H1 (cell line): ENCODE data around the gene NEK10. TPM values are rescaled to one million over a fixed set of nuclear protein-coding genes. Genes with fewer than 3 reads are reported as not detected.

Experiments
- CTCF ChIA-PET: fragments of 300-600 bp; sonication (Branson Sonifier 250); formaldehyde crosslinking; loops from one replicate; lab custom pipeline; 2021; ENCODE audit not compliant: partially characterized antibody; lab: Charles Lee
- POLR2A ChIA-PET: fragments of 300-600 bp; sonication (Branson Sonifier 250); formaldehyde crosslinking; loops from one replicate; lab custom pipeline; 2021; ENCODE audit warnings: inconsistent platforms; ENCODE audit not compliant: partially characterized antibody; lab: Charles Lee
- DNase-seq, 2 experiments: peaks; one replicate each; pipeline versions ENCODE4 v3.0.0 to v3.0.0-alpha.2; 2010 to 2022; ENCODE audit warnings: low spot score in 2 of 2, low read depth in 1 of 2, mixed read lengths in 1 of 2
- FAIRE-seq: peaks from 2 replicates; lab custom pipeline; 2011; peaks lifted over from hg19 to GRCh38; lab: Jason Lieb, UNC
- H2AFZ ChIP-seq: 2 replicates; pipeline ENCODE4 v1.8.1; 2012; ENCODE audit warnings: low read length, inconsistent platforms
- H2AK5ac ChIP-seq: 2 replicates; pipeline ENCODE4 v1.6.1; 2013; ENCODE audit warnings: low read depth, low read length
- H2BK120ac ChIP-seq: replicated peaks from 2 replicates; pipeline ENCODE3; 2013; ENCODE audit warnings: low read depth, low read length, inconsistent platforms
- H2BK12ac ChIP-seq: 2 replicates; pipeline ENCODE4 v1.6.1; 2013; ENCODE audit warnings: low read depth, low read length
- H2BK15ac ChIP-seq: 2 replicates; pipeline ENCODE4 v1.6.1; 2013; ENCODE audit warnings: low read length
- H2BK20ac ChIP-seq: 2 replicates; pipeline ENCODE4 v1.6.1; 2013; ENCODE audit warnings: low read length
- H2BK5ac ChIP-seq: 2 replicates; pipeline ENCODE4 v1.6.1; 2013; ENCODE audit warnings: low read depth, low read length
- H3K14ac ChIP-seq: 2 replicates; pipeline ENCODE4 v1.6.1; 2013; ENCODE audit warnings: inconsistent platforms; ENCODE audit not compliant: insufficient read length
- H3K18ac ChIP-seq: 2 replicates; pipeline ENCODE4 v1.6.1; 2013; ENCODE audit warnings: low read length; ENCODE audit errors: extremely low read depth
- H3K23ac ChIP-seq: 2 replicates; pipeline ENCODE4 v1.6.1; 2013; ENCODE audit warnings: inconsistent platforms; ENCODE audit not compliant: insufficient read length
- H3K23me2 ChIP-seq: 2 replicates; pipeline ENCODE4 v1.6.1; 2013; ENCODE audit warnings: low read depth, low read length
- H3K27ac ChIP-seq: 2 replicates; pipeline ENCODE4 v1.6.1; 2011; ENCODE audit warnings: low read depth, low read length, inconsistent platforms
- H3K27me3 ChIP-seq, 4 experiments: replicated peaks in 1 of 4; 1 replicate in 1 of 4; 2 replicates in 3 of 4; pipeline versions ENCODE4 v1.6.1 to v1.8.1; 2011 to 2013; ENCODE audit warnings: low read length in 3 of 4, mild to moderate bottlenecking in 3 of 4, inconsistent platforms in 2 of 4, mixed read lengths in 2 of 4, moderate library complexity in 1 of 4; ENCODE audit not compliant: control insufficient read depth in 3 of 4, insufficient read depth in 3 of 4; ENCODE audit errors: extremely low read depth in 1 of 4
- H3K36me3 ChIP-seq, 4 experiments: 2 replicates each; pipeline versions ENCODE4 v1.6.1 to v1.8.1; 2011 to 2013; ENCODE audit warnings: mild to moderate bottlenecking in 4 of 4, low read length in 3 of 4, moderate library complexity in 2 of 4, control low read depth in 1 of 4, inconsistent platforms in 1 of 4; ENCODE audit not compliant: insufficient read depth in 4 of 4, control insufficient read depth in 2 of 4
- H3K4ac ChIP-seq: replicated peaks from 2 replicates; pipeline ENCODE3; 2013; ENCODE audit warnings: low read length, low read depth, mixed read lengths, inconsistent platforms; ENCODE audit not compliant: insufficient read length
- H3K4me1 ChIP-seq, 4 experiments: replicated peaks in 1 of 4; 1 replicate in 1 of 4; 2 replicates in 3 of 4; pipeline versions ENCODE4 v1.6.1 to v1.8.1; 2011 to 2013; ENCODE audit warnings: low read length in 3 of 4, inconsistent platforms in 2 of 4, mixed read lengths in 1 of 4; ENCODE audit not compliant: insufficient read depth in 4 of 4, control insufficient read depth in 3 of 4
- H3K4me2 ChIP-seq, 2 experiments: 2 replicates each; pipeline versions ENCODE4 v1.6.1 to v1.8.1; 2011 to 2013; ENCODE audit warnings: low read depth in 2 of 2, low read length in 2 of 2, control low read depth in 1 of 2, inconsistent platforms in 1 of 2, mild to moderate bottlenecking in 1 of 2; ENCODE audit not compliant: insufficient read depth in 1 of 2
- H3K4me3 ChIP-seq, 4 experiments: fragments of 200-600, 300-600 bp in 1 of 4; sonication (generic), shearing (Covaris generic), sonication (Bioruptor Twin) in 1 of 4; 2 replicates each; pipeline versions ENCODE4 v1.5.1 to v1.8.1; 2011 to 2016; ENCODE audit warnings: low read length in 4 of 4, low read depth in 3 of 4, control low read depth in 2 of 4, inconsistent platforms in 2 of 4, mild to moderate bottlenecking in 2 of 4, mixed read lengths in 1 of 4, moderate library complexity in 1 of 4; ENCODE audit not compliant: insufficient read depth in 2 of 4; ENCODE audit errors: extremely low read depth in 1 of 4
- H3K56ac ChIP-seq: replicated peaks from 2 replicates; pipeline ENCODE3; 2013; ENCODE audit warnings: low read depth, mild to moderate bottlenecking, mixed read lengths, low read length, inconsistent platforms; ENCODE audit not compliant: insufficient read length
- H3K79me1 ChIP-seq: 2 replicates; pipeline ENCODE4 v1.6.1; 2013; ENCODE audit warnings: low read depth, low read length, control low read depth
- H3K79me2 ChIP-seq, 2 experiments: 2 replicates each; pipeline versions ENCODE4 v1.6.1 to v1.8.1; 2012 to 2013; ENCODE audit warnings: low read length in 2 of 2, mild to moderate bottlenecking in 2 of 2, inconsistent platforms in 1 of 2; ENCODE audit not compliant: insufficient read depth in 2 of 2, control insufficient read depth in 1 of 2
- H3K9ac ChIP-seq, 4 experiments: replicated peaks in 1 of 4; 1 replicate in 1 of 4; 2 replicates in 3 of 4; pipeline versions ENCODE4 v1.6.1 to v1.8.1; 2011 to 2013; ENCODE audit warnings: low read depth in 3 of 4, low read length in 3 of 4, control low read depth in 2 of 4, mild to moderate bottlenecking in 2 of 4, moderate library complexity in 2 of 4, inconsistent platforms in 1 of 4; ENCODE audit errors: extremely low read depth in 1 of 4
- H3K9me3 ChIP-seq, 2 experiments: 2 replicates each; pipeline versions ENCODE4 v1.6.1 to v1.8.1; 2012 to 2013; ENCODE audit warnings: mild to moderate bottlenecking in 2 of 2, moderate library complexity in 2 of 2, control low read depth in 1 of 2, inconsistent platforms in 1 of 2, low read depth in 1 of 2, low read length in 1 of 2, mixed read lengths in 1 of 2; ENCODE audit not compliant: insufficient read depth in 2 of 2
- H4K20me1 ChIP-seq, 2 experiments: replicated peaks in 1 of 2; 2 replicates each; pipeline versions ENCODE3 to v1.8.1; 2011 to 2013; ENCODE audit warnings: inconsistent platforms in 2 of 2, low read length in 2 of 2, mild to moderate bottlenecking in 1 of 2; ENCODE audit not compliant: insufficient read depth in 2 of 2, control insufficient read depth in 1 of 2
- H4K5ac ChIP-seq: 2 replicates; pipeline ENCODE4 v1.6.1; 2013; ENCODE audit warnings: low read length, low read depth, mixed read lengths, inconsistent platforms; ENCODE audit not compliant: insufficient read length
- H4K8ac ChIP-seq: 2 replicates; pipeline ENCODE4 v1.8.0; 2013; ENCODE audit warnings: mild to moderate bottlenecking, moderate library complexity, low read length, inconsistent platforms; ENCODE audit not compliant: insufficient read depth; ENCODE audit errors: extremely low read depth
- H4K91ac ChIP-seq: replicated peaks from 2 replicates; pipeline ENCODE3; 2013; ENCODE audit warnings: low read length, mixed read lengths, inconsistent platforms; ENCODE audit not compliant: insufficient read length
- ASH2L ChIP-seq: fragments of 200-600, 300-600 bp; sonication (generic); IDR thresholded peaks from one replicate; pipeline ENCODE4 v1.7.1; 2017; ENCODE audit warnings: low read length
- CBX5 ChIP-seq: fragments of 300-800, 300-1000 bp; sonication (generic); IDR thresholded peaks from 2 replicates; pipeline ENCODE4 v1.7.1; 2016; ENCODE audit warnings: antibody characterized with exemption, low read length, low read depth
- CHD2 ChIP-seq: IDR thresholded peaks from 2 replicates; pipeline ENCODE4 v1.6.1; 2012; ENCODE audit warnings: low read length, improper control_type of control experiment
- CREB1 ChIP-seq: IDR thresholded peaks from 2 replicates; pipeline ENCODE4 v1.6.1; 2012; ENCODE audit warnings: inconsistent platforms
- EP300 ChIP-seq, 2 experiments: IDR thresholded peaks; 1 replicate in 1 of 2; 2 replicates in 1 of 2; pipeline ENCODE4 v1.6.1; 2011 to 2012; ENCODE audit warnings: low read depth in 2 of 2, low read length in 2 of 2, mild to moderate bottlenecking in 2 of 2, borderline replicate concordance in 1 of 2, inconsistent platforms in 1 of 2, moderate library complexity in 1 of 2
- MAX ChIP-seq: IDR thresholded peaks from 2 replicates; pipeline ENCODE4 v1.6.1; 2012; ENCODE audit warnings: inconsistent platforms
- RAD21 ChIP-seq, 2 experiments: IDR thresholded peaks in 1 of 2; conservative IDR thresholded peaks in 1 of 2; 2 replicates each; pipeline ENCODE4 v1.6.1; 2011; ENCODE audit warnings: low read depth in 2 of 2, low read length in 2 of 2, improper control_type of control experiment in 1 of 2, inconsistent platforms in 1 of 2, mild to moderate bottlenecking in 1 of 2, moderate library complexity in 1 of 2
- SIN3A ChIP-seq, 2 experiments: IDR thresholded peaks in 1 of 2; conservative IDR thresholded peaks in 1 of 2; 2 replicates each; pipeline ENCODE4 v1.6.1; 2011 to 2012; ENCODE audit warnings: low read length in 2 of 2, improper control_type of control experiment in 1 of 2, low read depth in 1 of 2, mild to moderate bottlenecking in 1 of 2
- SUZ12 ChIP-seq: fragments of 200-600 bp; sonication (generic); IDR thresholded peaks from 2 replicates; pipeline ENCODE4 v1.6.1; 2012; ENCODE audit warnings: mild to moderate bottlenecking, inconsistent platforms, low read length, moderate library complexity, mixed read lengths
- TCF12 ChIP-seq: IDR thresholded peaks from 2 replicates; pipeline ENCODE4 v1.6.1; 2011; ENCODE audit warnings: low read depth, mild to moderate bottlenecking, low read length
- WGBS, 2 experiments: shearing (Covaris generic) in 1 of 2; methylation state at CpG; one replicate each; pipeline versions ENCODE4 v1.1.6 to v1.1.7; 2013 to 2015; ENCODE audit warnings: low lambda C conversion rate in 2 of 2, mixed read lengths in 2 of 2, inconsistent platforms in 1 of 2, low coverage in 1 of 2, missing lambda C conversion rate in 1 of 2; ENCODE audit not compliant: insufficient replicate concordance in 2 of 2, insufficient coverage in 1 of 2, insufficient read length in 1 of 2; ENCODE audit errors: extremely low coverage in 1 of 2, missing lambda C conversion rate in 1 of 2; 5-methylcytosine and 5-hydroxymethylcytosine counted together
- polyA plus RNA-seq, 7 experiments: library from polyadenylated mRNA; depleted of rRNA in 3 of 7; stranded (reverse) in 5 of 7; unstranded in 2 of 7; fragments of >200 nt in 5 of 7; fragments of 200-250 nt in 2 of 7; gene quantifications; 1 replicate in 5 of 7; 2 replicates in 1 of 7; 4 replicates in 1 of 7; pipeline versions ENCODE4 v1.2.1 to v1.2.3, GENCODE V29; 2011 to 2013; ENCODE audit warnings: missing spikeins in 2 of 7, mixed read lengths in 2 of 7
- total RNA-seq: library from RNA; stranded (reverse); fragmentation: NEBNext Ultra II Directional; extraction: Animal tissue kit (Norgen Biotek cat#: 25700); gene quantifications from 2 replicates; pipeline ENCODE4 v1.2.1, GENCODE V29; 2021
- TF ChIP-seq, protein P1 (sequence below): IDR thresholded peaks from 2 replicates; pipeline ENCODE4 v1.6.1; 2012; ENCODE audit warnings: inconsistent platforms

NEK10 gene
- total and polyA plus RNA-seq, 2 of the 8 experiments (the other 6 are each of a cell fraction or from before 2014, with no cell fraction given) = 0.18 to 0.50 TPM

GRCh38 chr3:27160779-27161287, 208.3 kb downstream of the NEK10 start:
- WGBS, 2 experiments = 89% methylated on average over 2 of the region's 2 CpGs; no CpG with 5 or more reads in 1 of the 2 experiments
- no peak overlapping the region for H4K91ac ChIP-seq
- no peak overlapping the region for H2BK15ac ChIP-seq
- no peak overlapping the region for H4K8ac ChIP-seq
- no peaks in the 10 kb centered on the region for H3K36me3 ChIP-seq
- H3K4me3 ChIP-seq = no peak overlapping the region
- H3K79me1 ChIP-seq = no peaks in the 10 kb centered on the region
- H2AFZ ChIP-seq = no peak overlapping the region
- no peaks in the 10 kb centered on the region for H3K4me1 ChIP-seq
- H3K4ac ChIP-seq = no peak overlapping the region
- H2AK5ac ChIP-seq = no peak overlapping the region
- H2BK120ac ChIP-seq = no peak overlapping the region
- DNase-seq (no peak), FAIRE-seq (no peak)
- no peaks in the 10 kb centered on the region for H4K20me1 ChIP-seq
- H3K79me2 ChIP-seq = no peaks in the 10 kb centered on the region
- POLR2A ChIA-PET = no interaction called here
- no peak overlapping the region for H3K56ac ChIP-seq
- no peak overlapping the region for H2BK5ac ChIP-seq
- CTCF ChIA-PET = interaction anchor here (1.2 to 2.0 kb wide), 2 partner anchors 31 to 93 kb away, joined by 3 to 4 read pairs; no protein-coding TSS in a partner anchor
- no peak overlapping the region for H2BK20ac ChIP-seq
- no peak overlapping the region for H3K18ac ChIP-seq
- H3K4me2 ChIP-seq = no peak overlapping the region
- no peak overlapping the region for H3K14ac ChIP-seq
- no peak overlapping the region for H3K9ac ChIP-seq
- no peak overlapping the region for H2BK12ac ChIP-seq
- H4K5ac ChIP-seq = no peak overlapping the region
- no peak overlapping the region for H3K27ac ChIP-seq
- no peaks in the 10 kb centered on the region for H3K9me3 ChIP-seq
- H3K27me3 ChIP-seq = no peaks in the 10 kb centered on the region
- H3K23ac ChIP-seq = no peak overlapping the region
- H3K23me2 ChIP-seq = no peaks in the 10 kb centered on the region
- TF ChIP-seq CREB1 = no peak
- no peak for TF ChIP-seq RAD21 (IDR thresholded peaks at IDR 0.05 in 1 of 2, conservative IDR thresholded peaks at IDR 0.05 in 1 of 2; ENCODE audit: low read depth in 2 of 2, low read length in 2 of 2)
- TF ChIP-seq, protein P1, sequence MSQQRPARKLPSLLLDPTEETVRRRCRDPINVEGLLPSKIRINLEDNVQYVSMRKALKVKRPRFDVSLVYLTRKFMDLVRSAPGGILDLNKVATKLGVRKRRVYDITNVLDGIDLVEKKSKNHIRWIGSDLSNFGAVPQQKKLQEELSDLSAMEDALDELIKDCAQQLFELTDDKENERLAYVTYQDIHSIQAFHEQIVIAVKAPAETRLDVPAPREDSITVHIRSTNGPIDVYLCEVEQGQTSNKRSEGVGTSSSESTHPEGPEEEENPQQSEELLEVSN = no peak
- no peak for TF ChIP-seq TCF12
- TF ChIP-seq SUZ12 = no peak
- no peak for TF ChIP-seq MAX
- no peak for TF ChIP-seq CHD2
- TF ChIP-seq CBX5 = no peak
- no peak for TF ChIP-seq ASH2L
- no peak for TF ChIP-seq SIN3A (conservative IDR thresholded peaks at IDR 0.05 in 1 of 2, IDR thresholded peaks at IDR 0.05 in 1 of 2; ENCODE audit: low read depth in 1 of 2, low read length in 2 of 2)
- no peak for TF ChIP-seq EP300 (IDR thresholded peaks at IDR 0.05; ENCODE audit: borderline replicate concordance in 1 of 2, low read depth in 2 of 2, low read length in 2 of 2)
